GM12872 (cell line): ENCODE measurements around the gene MFNG.

Source experiments
- CTCF ChIP-seq: IDR thresholded peaks from 3 replicates; pipeline ENCODE4 v1.5.1; 2011; ENCODE audit warnings: low read depth, mild to moderate bottlenecking, low read length, moderate library complexity; ENCODE audit not compliant: insufficient read depth

MFNG gene

GRCh38 chr22:37502342-37503182 is 16.4 kb upstream of the MFNG start:
- no peak for TF ChIP-seq CTCF

DNA sequence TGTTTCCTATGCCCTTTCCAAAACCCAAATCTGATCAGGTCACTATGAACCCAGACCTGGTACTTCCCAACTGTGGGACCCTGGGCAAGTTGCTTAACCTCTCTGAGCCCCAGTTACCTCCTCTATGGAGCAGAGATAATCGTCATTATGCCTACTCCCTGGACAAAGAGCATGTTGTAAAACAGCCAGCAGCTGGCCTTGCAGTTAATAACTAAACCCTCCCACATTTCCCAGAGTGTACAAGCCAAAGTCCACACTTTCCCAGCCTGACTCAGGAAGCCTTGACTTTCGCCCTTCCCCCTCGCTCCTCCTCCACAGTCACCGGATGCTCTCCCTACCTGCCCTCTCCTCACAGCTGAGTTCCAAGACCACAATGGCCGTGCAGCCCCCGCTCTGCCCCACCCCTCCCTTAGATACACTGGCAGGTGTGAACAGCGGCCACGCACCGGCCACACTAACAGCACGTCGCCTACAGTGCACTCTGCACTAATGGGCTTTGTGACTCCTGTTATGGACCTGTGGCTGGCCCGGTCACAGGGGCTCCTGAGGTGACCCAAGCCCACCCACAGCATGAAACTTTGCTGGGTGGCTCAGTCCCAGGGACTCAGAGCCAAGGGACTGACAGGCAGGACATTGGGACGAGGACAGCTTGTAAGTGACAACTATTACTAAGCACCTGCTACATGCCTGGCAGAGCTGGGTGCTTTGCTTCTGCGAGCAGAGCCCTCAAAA is 15.6 kb upstream of the MFNG start:
- no peak for TF ChIP-seq CTCF

DNA sequence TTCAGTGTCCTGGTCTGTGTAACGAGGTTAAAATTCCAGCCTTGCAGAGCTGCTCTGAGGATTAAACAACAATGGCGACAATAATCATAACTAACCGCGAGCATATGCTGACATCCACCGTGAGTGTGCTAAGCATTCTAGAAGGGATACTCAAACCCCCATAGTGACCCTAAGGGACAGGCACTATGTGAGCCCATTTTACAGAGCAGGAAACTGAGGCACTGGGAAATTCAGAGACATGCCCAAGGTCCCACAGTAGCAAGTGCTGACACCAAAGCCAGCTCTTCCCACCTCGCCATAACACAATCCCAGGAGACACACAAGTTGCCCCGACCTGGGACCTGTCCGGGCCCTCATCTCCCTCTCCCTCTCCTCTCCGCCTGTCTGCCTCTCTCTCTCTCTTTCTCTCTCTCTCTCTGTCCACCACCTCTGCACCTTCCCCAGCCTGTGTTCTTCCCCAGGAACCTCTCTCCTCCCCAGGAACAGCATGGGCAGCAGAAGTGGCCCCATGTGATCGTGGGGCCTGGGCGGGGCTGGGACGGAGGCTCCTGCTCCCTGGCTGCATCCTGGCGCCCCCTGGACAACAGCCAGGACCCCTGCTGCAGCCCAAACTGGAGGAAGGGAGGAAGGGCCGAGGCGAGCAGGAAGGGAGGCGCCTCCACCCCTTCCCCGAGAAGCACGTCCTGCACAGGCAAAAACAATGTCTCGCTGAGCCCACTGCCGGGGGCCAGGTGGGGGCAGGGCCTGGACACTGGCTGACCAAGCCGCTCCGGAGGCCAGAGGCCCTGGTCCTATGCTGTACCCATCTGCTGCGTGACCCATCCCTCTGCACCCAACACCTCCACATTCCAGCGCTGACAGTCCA is 14.8 kb upstream of the MFNG start:
- no peak for TF ChIP-seq CTCF

DNA sequence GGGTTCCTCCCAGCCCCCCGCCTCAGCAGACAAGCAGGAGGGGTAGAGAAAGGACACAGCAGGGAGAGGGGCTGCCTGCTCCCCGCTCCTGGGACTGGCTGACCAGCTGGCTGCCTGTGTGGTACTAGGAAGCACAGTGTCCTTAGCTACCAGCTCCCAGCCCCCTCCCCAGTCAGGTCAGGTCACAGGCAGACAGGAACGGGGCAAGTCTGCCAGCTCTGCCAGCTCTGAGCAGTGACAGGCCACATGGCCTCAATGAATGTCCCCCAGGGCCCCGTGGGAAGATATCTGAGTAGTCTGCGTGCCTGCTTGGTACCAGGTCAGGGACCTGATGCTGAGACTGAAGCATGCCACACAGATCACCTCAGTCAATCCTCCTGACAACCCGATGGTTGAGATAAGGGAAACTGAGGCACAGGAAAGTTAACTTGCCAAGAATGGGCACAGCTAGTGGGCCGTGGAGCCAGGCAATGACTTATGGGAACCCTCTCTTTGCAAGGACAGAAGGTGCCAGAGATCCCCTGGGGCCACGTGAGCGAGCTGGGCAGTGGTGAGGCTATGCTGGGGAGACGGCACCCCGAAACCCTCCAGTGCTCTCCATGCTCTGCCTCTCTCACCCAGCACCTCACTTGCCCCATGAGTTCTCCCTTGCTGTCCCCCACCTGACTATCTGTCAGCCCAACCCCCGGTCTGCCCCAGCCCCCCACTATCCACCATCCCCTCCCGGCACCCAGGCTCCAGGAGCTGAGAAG is 13.8 kb upstream of the MFNG start:
- no peak for TF ChIP-seq CTCF

DNA sequence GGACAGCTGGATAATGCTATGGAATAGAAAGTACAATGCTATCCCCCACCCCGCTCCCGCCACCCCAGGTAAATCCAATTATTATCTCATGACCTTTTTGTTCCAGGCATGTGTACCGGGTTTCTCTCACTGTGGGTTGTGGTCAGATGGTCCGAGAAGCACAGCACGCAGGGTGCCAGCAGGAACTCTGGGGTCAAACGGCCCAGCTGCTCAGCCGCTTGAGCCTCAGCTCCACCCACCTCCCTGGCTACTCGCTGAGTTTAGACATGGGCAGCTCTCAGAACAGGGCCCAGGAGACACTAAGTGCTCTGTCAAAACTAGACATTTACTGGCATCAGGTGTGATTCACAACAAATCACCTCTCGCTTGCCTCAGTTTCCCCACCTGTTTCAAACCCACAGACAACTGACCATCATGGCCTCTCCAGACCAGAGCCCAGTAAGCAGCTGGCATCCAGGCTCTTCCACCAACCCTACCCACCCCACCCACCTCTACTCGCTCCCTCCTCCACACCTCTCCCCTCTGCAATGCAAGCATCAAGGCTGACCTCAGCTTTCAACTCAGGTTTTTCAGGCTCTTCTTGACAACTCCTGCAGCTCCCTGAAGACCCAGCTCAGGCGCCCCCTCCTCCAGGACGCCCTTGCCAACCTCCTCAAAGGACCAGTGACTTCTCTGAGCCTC is 13.0 kb upstream of the MFNG start:
- no peak for TF ChIP-seq CTCF

GRCh38 chr22:37498289-37498909 is 12.2 kb upstream of the MFNG start:
- peak; percentile 90 for TF ChIP-seq CTCF
